CD14-positive monocyte (primary cell): Measurements from ENCODE around the gene MYO5C. TPM values are rescaled to one million over a fixed set of nuclear protein-coding genes. Genes with fewer than 3 reads are reported as not detected.

Experiments
- DNase-seq, 3 donors: peaks; one replicate each; pipeline ENCODE4 v3.0.0-alpha.2; 2011 to 2022
- H2AFZ ChIP-seq: 2 replicates; pipeline ENCODE4 v1.6.0; 2012; ENCODE audit warnings: mild to moderate bottlenecking, low read depth, low read length, inconsistent platforms; ENCODE audit not compliant: insufficient read depth, poor library complexity, severe bottlenecking
- H3K27ac ChIP-seq, 2 donors: 1 replicate in 1 of 2; 2 replicates in 1 of 2; pipeline ENCODE4 v1.5.1; 2012 to 2013; ENCODE audit warnings: low read length in 2 of 2, control low read depth in 1 of 2, inconsistent platforms in 1 of 2, low read depth in 1 of 2, mild to moderate bottlenecking in 1 of 2
- H3K27me3 ChIP-seq, 2 donors: one replicate each; pipeline versions ENCODE4 v1.6.0 to v1.6.1; 2011 to 2013; ENCODE audit warnings: low read length in 2 of 2; ENCODE audit not compliant: control insufficient read depth in 2 of 2, insufficient read depth in 2 of 2
- H3K36me3 ChIP-seq, 2 donors: replicated peaks in 1 of 2; 1 replicate in 1 of 2; 2 replicates in 1 of 2; pipeline versions ENCODE4 v1.5.1 to v1.6.1; 2012 to 2013; ENCODE audit warnings: low read length in 2 of 2, control low read depth in 1 of 2, inconsistent platforms in 1 of 2, mild to moderate bottlenecking in 1 of 2; ENCODE audit not compliant: insufficient read depth in 2 of 2, control insufficient read depth in 1 of 2
- H3K4me1 ChIP-seq, 2 donors: 1 replicate in 1 of 2; 2 replicates in 1 of 2; pipeline versions ENCODE4 v1.5.1 to v1.6.1; 2012 to 2013; ENCODE audit warnings: low read length in 2 of 2, control low read depth in 1 of 2, inconsistent platforms in 1 of 2, mild to moderate bottlenecking in 1 of 2, moderate library complexity in 1 of 2; ENCODE audit not compliant: insufficient read depth in 2 of 2, control insufficient read depth in 1 of 2
- H3K4me2 ChIP-seq: replicated peaks from 2 replicates; pipeline ENCODE3; 2012; ENCODE audit warnings: low read length, moderate library complexity, mild to moderate bottlenecking; ENCODE audit not compliant: poor library complexity, severe bottlenecking; ENCODE audit errors: extremely low read depth
- H3K4me3 ChIP-seq, 3 experiments: fragments of 200-600 bp in 1 of 3; sonication (generic) in 1 of 3; replicated peaks in 1 of 3; 1 replicate in 2 of 3; 2 replicates in 1 of 3; pipeline ENCODE4 v1.5.1; 2011 to 2013; ENCODE audit warnings: low read length in 3 of 3, mild to moderate bottlenecking in 3 of 3, control low read depth in 2 of 3, low read depth in 2 of 3, inconsistent platforms in 1 of 3, moderate library complexity in 1 of 3
- H3K79me2 ChIP-seq: 2 replicates; pipeline ENCODE4 v1.6.0; 2012; ENCODE audit warnings: mild to moderate bottlenecking, control low read depth, inconsistent platforms, low read length, moderate library complexity; ENCODE audit not compliant: insufficient read depth
- H3K9ac ChIP-seq: 2 replicates; pipeline ENCODE4 v1.6.0; 2017; ENCODE audit warnings: low read length, mild to moderate bottlenecking; ENCODE audit not compliant: insufficient read depth, poor library complexity, severe bottlenecking
- H3K9me3 ChIP-seq, 2 donors: replicated peaks in 1 of 2; 1 replicate in 1 of 2; 2 replicates in 1 of 2; pipeline versions ENCODE4 v1.5.1 to v1.6.1; 2012 to 2013; ENCODE audit warnings: low read length in 2 of 2, control low read depth in 1 of 2; ENCODE audit not compliant: control insufficient read depth in 1 of 2, insufficient read depth in 1 of 2
- H4K20me1 ChIP-seq: 2 replicates; pipeline ENCODE4 v1.6.0; 2012; ENCODE audit warnings: mild to moderate bottlenecking, low read length, control low read depth, moderate library complexity; ENCODE audit not compliant: insufficient read depth
- H3K27ac Mint-ChIP-seq, 7 donors: one replicate each; pipeline ENCODE4 v1.8.0; 2020; ENCODE audit warnings: mild to moderate bottlenecking in 7 of 7, mixed read lengths in 7 of 7, moderate library complexity in 6 of 7, inconsistent platforms in 2 of 7
- H3K27me3 Mint-ChIP-seq, 3 donors: one replicate each; pipeline ENCODE4 v1.8.0; 2021 to 2022; ENCODE audit warnings: low read depth in 3 of 3, mild to moderate bottlenecking in 3 of 3, mixed read lengths in 3 of 3, moderate library complexity in 3 of 3, inconsistent platforms in 1 of 3
- H3K36me3 Mint-ChIP-seq, 2 donors: one replicate each; pipeline ENCODE4 v1.8.0; 2020; ENCODE audit warnings: mixed read lengths in 2 of 2, inconsistent platforms in 1 of 2, mild to moderate bottlenecking in 1 of 2
- H3K4me1 Mint-ChIP-seq: one replicate; pipeline ENCODE4 v1.8.0; 2020; ENCODE audit warnings: mild to moderate bottlenecking, mixed read lengths
- H3K4me3 Mint-ChIP-seq, 2 donors: one replicate each; pipeline ENCODE4 v1.8.0; 2020; ENCODE audit warnings: mild to moderate bottlenecking in 2 of 2, mixed read lengths in 2 of 2, moderate library complexity in 1 of 2
- H3K9me3 Mint-ChIP-seq, 7 donors: one replicate each; pipeline ENCODE4 v1.8.0; 2020 to 2022; ENCODE audit warnings: mixed read lengths in 7 of 7, mild to moderate bottlenecking in 6 of 7, moderate library complexity in 6 of 7, inconsistent platforms in 2 of 7
- CTCF ChIP-seq: fragments of 200-600 bp; IDR thresholded peaks from one replicate; pipeline ENCODE4 v1.8.0; 2022; ENCODE audit warnings: antibody characterized with exemption, mild to moderate bottlenecking
- WGBS: methylation state at CpG from one replicate; pipeline ENCODE4 v1.1.5; 2013; ENCODE audit warnings: missing lambda C conversion rate; ENCODE audit not compliant: insufficient coverage; 5-methylcytosine and 5-hydroxymethylcytosine counted together
- intact Hi-C, 2 donors: fragments of 100-400 bp; cut with micrococcal nuclease; formaldehyde crosslinking; loops; one replicate each; pipeline versions ENCODE4 v1.15.0 to v1.15.1; 2023
- polyA plus RNA-seq, 3 donors: library from polyadenylated mRNA; depleted of rRNA in 1 of 3; unstranded in 2 of 3; stranded (reverse) in 1 of 3; fragments of 300-500 nt in 2 of 3; fragments of >200 nt in 1 of 3; fragmentation: Illumina TruSeq in 2 of 3; gene quantifications; 1 replicate in 2 of 3; 2 replicates in 1 of 3; pipeline ENCODE4 v1.2.3, GENCODE V29; 2012 to 2021

Gene MYO5C
- polyA plus RNA-seq, 3 donors, result 0.20 TPM; not detected in 2

- 82% methylated on average over 1 of the region's 3 CpGs for WGBS
- Mint-ChIP-seq H3K4me1 (peaks cover 16% of the 10 kb centered on the region), H3K27ac (no peak overlapping the region), H3K4me3 (no peak overlapping the region), H3K36me3 (no peaks in the 10 kb centered on the region), H3K9me3 (peaks cover 0 to 1% (median 0%) of the 10 kb centered on the region in 7 donors), H3K27me3 (peaks cover 1 to 4% (median 2%) of the 10 kb centered on the region in 3 donors)
- H3K36me3 ChIP-seq, result no peaks in the 10 kb centered on the region
- H3K27me3 ChIP-seq, result no peaks in the 10 kb centered on the region
- H3K79me2 ChIP-seq, result no peaks in the 10 kb centered on the region
- no peaks in the 10 kb centered on the region for H4K20me1 ChIP-seq
- no peak overlapping the region for H2AFZ ChIP-seq
- peaks cover 7 to 10% of the 10 kb centered on the region in 2 donors for H3K4me1 ChIP-seq
- no peak for TF ChIP-seq CTCF
- H3K4me3 ChIP-seq, result no peak overlapping the region
- intact Hi-C loops, result no loop called here
- no peak overlapping the region for H3K4me2 ChIP-seq
- no peak for DNase-seq
- no peak overlapping the region for H3K9ac ChIP-seq
- no peak overlapping the region for H3K27ac ChIP-seq
- no peaks in the 10 kb centered on the region for H3K9me3 ChIP-seq
Measured at GRCh38 chr15:52238149-52238548, 57.5 kb downstream of the MYO5C start.

GRCh38 chr15:52236013-52236412 lies 59.6 kb downstream of the MYO5C start:
- no peak overlapping the region for H3K4me3 ChIP-seq
- H3K4me1 ChIP-seq, result peaks cover 17 to 21% of the 10 kb centered on the region in 2 donors
- H3K27me3 Mint-ChIP-seq, result peaks cover 1 to 5% (median 3%) of the 10 kb centered on the region in 3 donors
- no peaks in the 10 kb centered on the region for H3K36me3 Mint-ChIP-seq
- H3K27me3 ChIP-seq, result no peaks in the 10 kb centered on the region
- no peak overlapping the region for H3K9ac ChIP-seq
- H3K27ac ChIP-seq, result no peak overlapping the region
- no peaks in the 10 kb centered on the region for H3K9me3 ChIP-seq
- DNase-seq, result peak in 1 of 3 donors; percentile 41
- no peaks in the 10 kb centered on the region for H3K36me3 ChIP-seq
- no peaks in the 10 kb centered on the region for H4K20me1 ChIP-seq
- H3K9me3 Mint-ChIP-seq, result peaks cover 0 to 3% (median 0%) of the 10 kb centered on the region in 7 donors
- H3K27ac Mint-ChIP-seq, result peak overlapping the region in 2 of 7 donors; percentile 35 to 42
- no peaks in the 10 kb centered on the region for H3K79me2 ChIP-seq
- WGBS, result 72% methylated on average over 5 of the region's 8 CpGs
- intact Hi-C loops, result no loop called here
- TF ChIP-seq CTCF, result no peak
- no peak overlapping the region for H3K4me2 ChIP-seq
- peaks cover 26% of the 10 kb centered on the region for H3K4me1 Mint-ChIP-seq
- no peak overlapping the region for H3K4me3 Mint-ChIP-seq
- no peak overlapping the region for H2AFZ ChIP-seq
